ENCODE measurements around the gene IL24. TPM values are rescaled to one million over a fixed set of nuclear protein-coding genes. Genes with fewer than 3 reads are reported as not detected.

Gene IL24
- total and polyA plus RNA-seq, 2 donors (not counting 1 experiment from before 2014, with no cell fraction given): not detected

DNA sequence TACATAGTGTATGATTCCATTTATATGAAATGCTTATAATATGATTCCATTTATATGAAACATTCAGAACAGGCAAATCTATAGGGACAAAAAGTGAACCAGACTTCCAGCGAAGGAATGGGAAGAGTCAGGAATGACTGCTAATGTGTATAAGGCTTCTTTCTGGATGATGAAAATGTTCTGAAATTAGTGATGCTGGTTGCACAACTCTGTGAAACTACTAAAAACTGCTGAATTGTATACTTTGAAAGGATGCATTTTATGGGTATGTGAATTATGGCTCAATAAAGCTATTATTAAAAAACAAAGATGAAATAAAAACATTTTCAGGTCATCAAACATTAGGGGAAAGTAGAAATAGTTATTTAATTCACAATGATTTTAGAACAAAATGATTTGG, 14.1 kb upstream of the IL24 start:
- no CpG with 5 or more reads among the region's 1 CpG for WGBS (ENCODE audit: insufficient coverage)
- H3K4me1 ChIP-seq (ENCODE audit: control insufficient read depth in 2 of 2, insufficient read depth in 2 of 2, low read length in 2 of 2): no peaks in the 10 kb centered on the region
- peaks cover 0 to 1% of the 10 kb centered on the region in 2 experiments for H3K36me3 ChIP-seq (replicated peaks in 1 of 2; ENCODE audit: control extremely low read depth in 1 of 2, control insufficient read depth in 1 of 2, extremely low read depth in 1 of 2, insufficient read depth in 2 of 2, low read length in 1 of 2)
- no peaks in the 10 kb centered on the region for H4K20me1 ChIP-seq (ENCODE audit: control insufficient read depth, insufficient read depth, low read length, poor library complexity, severe bottlenecking)
- ATAC-seq (ENCODE audit: low read depth) (no peak), DNase-seq (no peak)
- ChIA-PET CTCF (interaction anchor here (0.6 to 1.7 kb wide), 9 partner anchors 10 to 1158 kb away, joined by 3 to 6 read pairs (median 4); no protein-coding TSS in a partner anchor), POLR2A (no interaction called here)
- H3K4me3 ChIP-seq (ENCODE audit: control extremely low read depth in 1 of 5, extremely low read depth in 1 of 5, insufficient read depth in 1 of 5, low read depth in 2 of 5, low read length in 4 of 5): no peak overlapping the region
- Mint-ChIP-seq H3K9me3 (ENCODE audit: insufficient read depth) (peaks cover 5% of the 10 kb centered on the region), H3K4me3 (no peak overlapping the region), H3K4me1 (no peaks in the 10 kb centered on the region), H3K27me3 (no peaks in the 10 kb centered on the region), H3K27ac (no peak overlapping the region)
- H3K27me3 ChIP-seq (replicated peaks in 1 of 4; ENCODE audit: control extremely low read depth in 1 of 4, control insufficient read depth in 3 of 4, insufficient read depth in 4 of 4, low read length in 3 of 4): no peaks in the 10 kb centered on the region
- TF ChIP-seq, protein P1, sequence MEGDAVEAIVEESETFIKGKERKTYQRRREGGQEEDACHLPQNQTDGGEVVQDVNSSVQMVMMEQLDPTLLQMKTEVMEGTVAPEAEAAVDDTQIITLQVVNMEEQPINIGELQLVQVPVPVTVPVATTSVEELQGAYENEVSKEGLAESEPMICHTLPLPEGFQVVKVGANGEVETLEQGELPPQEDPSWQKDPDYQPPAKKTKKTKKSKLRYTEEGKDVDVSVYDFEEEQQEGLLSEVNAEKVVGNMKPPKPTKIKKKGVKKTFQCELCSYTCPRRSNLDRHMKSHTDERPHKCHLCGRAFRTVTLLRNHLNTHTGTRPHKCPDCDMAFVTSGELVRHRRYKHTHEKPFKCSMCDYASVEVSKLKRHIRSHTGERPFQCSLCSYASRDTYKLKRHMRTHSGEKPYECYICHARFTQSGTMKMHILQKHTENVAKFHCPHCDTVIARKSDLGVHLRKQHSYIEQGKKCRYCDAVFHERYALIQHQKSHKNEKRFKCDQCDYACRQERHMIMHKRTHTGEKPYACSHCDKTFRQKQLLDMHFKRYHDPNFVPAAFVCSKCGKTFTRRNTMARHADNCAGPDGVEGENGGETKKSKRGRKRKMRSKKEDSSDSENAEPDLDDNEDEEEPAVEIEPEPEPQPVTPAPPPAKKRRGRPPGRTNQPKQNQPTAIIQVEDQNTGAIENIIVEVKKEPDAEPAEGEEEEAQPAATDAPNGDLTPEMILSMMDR (IDR thresholded peaks at IDR 0.05): no peak
- no peak for TF ChIP-seq EZH2 (IDR thresholded peaks at IDR 0.05; ENCODE audit: borderline replicate concordance, insufficient read depth, low read depth, low read length, poor library complexity, severe bottlenecking)
- H3K9me3 ChIP-seq (ENCODE audit: control extremely low read depth in 1 of 3, control insufficient read depth in 2 of 3, insufficient read depth in 1 of 3, low read length in 2 of 3): peaks cover 0 to 6% (median 2%) of the 10 kb centered on the region in 3 donors
- H2AFZ ChIP-seq (ENCODE audit: insufficient read depth, low read depth, low read length, poor library complexity, severe bottlenecking): no peak overlapping the region
- H3K79me2 ChIP-seq (ENCODE audit: control insufficient read depth, insufficient read depth, low read length): no peaks in the 10 kb centered on the region
- H3K9ac ChIP-seq (ENCODE audit: low read length): no peak overlapping the region
- H3K4me2 ChIP-seq (replicated peaks; ENCODE audit: low read depth, low read length, poor library complexity, severe bottlenecking): no peak overlapping the region
- intact Hi-C loops (cut with micrococcal nuclease): no loop called here
- no peak overlapping the region for H3K27ac ChIP-seq (ENCODE audit: low read length in 2 of 2)

DNA sequence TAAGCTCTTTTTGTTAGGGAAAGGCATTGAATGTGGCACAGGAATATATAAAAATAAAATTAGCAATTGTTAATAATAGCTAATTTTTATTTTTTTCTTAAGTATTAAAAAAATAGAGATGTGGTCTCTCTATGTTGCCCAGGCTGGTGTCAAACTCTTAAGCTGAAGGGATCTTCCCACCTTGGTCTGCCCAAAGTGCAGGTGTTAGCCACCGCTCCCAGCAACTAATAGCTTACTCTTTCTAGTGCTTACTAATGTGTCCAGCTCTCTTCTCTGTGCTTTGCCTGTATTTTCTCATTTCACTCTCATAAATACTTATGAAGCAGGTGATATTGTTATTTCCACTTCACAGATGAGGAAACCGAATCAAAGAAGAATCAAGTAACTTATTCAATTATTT, 13.4 kb upstream of the IL24 start:
- Histone ChIP-seq H3K27ac (ENCODE audit: low read length in 2 of 2) (no peak overlapping the region), H4K20me1 (ENCODE audit: control insufficient read depth, insufficient read depth, low read length, poor library complexity, severe bottlenecking) (no peaks in the 10 kb centered on the region), H3K4me1 (ENCODE audit: control insufficient read depth in 2 of 2, insufficient read depth in 2 of 2, low read length in 2 of 2) (no peaks in the 10 kb centered on the region), H3K4me2 (replicated peaks; ENCODE audit: low read depth, low read length, poor library complexity, severe bottlenecking) (no peak overlapping the region), H3K9ac (ENCODE audit: low read length) (no peak overlapping the region), H3K4me3 (ENCODE audit: control extremely low read depth in 1 of 5, extremely low read depth in 1 of 5, insufficient read depth in 1 of 5, low read depth in 2 of 5, low read length in 4 of 5) (no peak overlapping the region), H2AFZ (ENCODE audit: insufficient read depth, low read depth, low read length, poor library complexity, severe bottlenecking) (no peak overlapping the region), H3K9me3 (ENCODE audit: control extremely low read depth in 1 of 3, control insufficient read depth in 2 of 3, insufficient read depth in 1 of 3, low read length in 2 of 3) (no peaks in the 10 kb centered on the region), H3K27me3 (replicated peaks in 1 of 4; ENCODE audit: control extremely low read depth in 1 of 4, control insufficient read depth in 3 of 4, insufficient read depth in 4 of 4, low read length in 3 of 4) (no peaks in the 10 kb centered on the region), H3K36me3 (replicated peaks in 1 of 2; ENCODE audit: control extremely low read depth in 1 of 2, control insufficient read depth in 1 of 2, extremely low read depth in 1 of 2, insufficient read depth in 2 of 2, low read length in 1 of 2) (peaks cover 0 to 1% of the 10 kb centered on the region in 2 experiments), H3K79me2 (ENCODE audit: control insufficient read depth, insufficient read depth, low read length) (no peaks in the 10 kb centered on the region)
- Mint-ChIP-seq H3K4me1 (no peaks in the 10 kb centered on the region), H3K4me3 (no peak overlapping the region), H3K27me3 (no peaks in the 10 kb centered on the region), H3K9me3 (ENCODE audit: insufficient read depth) (no peaks in the 10 kb centered on the region), H3K27ac (no peak overlapping the region)
- ATAC-seq (ENCODE audit: low read depth) (no peak), DNase-seq (no peak)
- ChIA-PET POLR2A (no interaction called here), CTCF (interaction anchor here (0.7 to 1.7 kb wide), 12 partner anchors 9 to 157 kb away, joined by 3 to 6 read pairs (median 3); no protein-coding TSS in a partner anchor)
- no peak for TF ChIP-seq EZH2 (IDR thresholded peaks at IDR 0.05; ENCODE audit: borderline replicate concordance, insufficient read depth, low read depth, low read length, poor library complexity, severe bottlenecking)
- TF ChIP-seq, protein P1 (IDR thresholded peaks at IDR 0.05): no peak
- intact Hi-C loops (cut with micrococcal nuclease): no loop called here
- WGBS (ENCODE audit: insufficient coverage): 100% methylated on average over 1 of the region's 2 CpGs
